ENCODE data around the gene KCNK16.

The KCNK16 gene
- 0 reads per million in 3 experiments for total RNA-seq

GRCh38 chr6:39322306-39322850 is at the start of gene KCNK16:
Gene KCNK16 (minus strand): TSS chr6:39322702. CDS start chr6:39322540, 162 bp downstream.
- DNase-seq, result no peak

- DNase-seq, result no peak
Observed at GRCh38 chr6:39370390-39370789, 47.9 kb upstream of the KCNK16 start.

- DNase-seq, result no peak
Observed at GRCh38 chr6:39369987-39370386, 47.5 kb upstream of the KCNK16 start.

- DNase-seq, result no peak
Observed at GRCh38 chr6:39367700-39368099, 45.2 kb upstream of the KCNK16 start.

- no peak for DNase-seq
Observed at GRCh38 chr6:39366931-39367618, 44.6 kb upstream of the KCNK16 start.

- DNase-seq, result no peak
Observed at GRCh38 chr6:39365281-39366074, 43.0 kb upstream of the KCNK16 start.

- no peak for DNase-seq
Observed at GRCh38 chr6:39363280-39363679, 40.8 kb upstream of the KCNK16 start.

GRCh38 chr6:39362487-39362865 is 40.0 kb upstream of the KCNK16 start:
- DNase-seq, result no peak

- no peak for DNase-seq
Observed at GRCh38 chr6:39361657-39362486, 39.4 kb upstream of the KCNK16 start.

GRCh38 chr6:39360378-39360777 is 37.9 kb upstream of the KCNK16 start:
- no peak for DNase-seq

GRCh38 chr6:39357998-39358686 is 35.6 kb upstream of the KCNK16 start:
- no peak for DNase-seq

- DNase-seq, result no peak
Observed at GRCh38 chr6:39353698-39354315, 31.3 kb upstream of the KCNK16 start.

- DNase-seq, result no peak
Observed at GRCh38 chr6:39350723-39351505, 28.4 kb upstream of the KCNK16 start.

- DNase-seq, result no peak
Observed at GRCh38 chr6:39348740-39349139, 26.2 kb upstream of the KCNK16 start.

- peak; percentile 13 for DNase-seq
Observed at GRCh38 chr6:39347906-39348585, 25.5 kb upstream of the KCNK16 start.

GRCh38 chr6:39347206-39347605 is 24.7 kb upstream of the KCNK16 start:
- DNase-seq, result no peak

- no peak for DNase-seq
Observed at GRCh38 chr6:39344821-39345280, 22.3 kb upstream of the KCNK16 start.

GRCh38 chr6:39343396-39343870 is 20.9 kb upstream of the KCNK16 start:
- no peak for DNase-seq

GRCh38 chr6:39342692-39343395 is 20.3 kb upstream of the KCNK16 start:
- DNase-seq, result no peak

GRCh38 chr6:39341937-39342336 is 19.4 kb upstream of the KCNK16 start:
- no peak for DNase-seq
